ENCODE data around the gene GALNT13. TPM values are rescaled to one million over a fixed set of nuclear protein-coding genes. Genes with fewer than 3 reads are reported as not detected.

Gene GALNT13
- total and polyA plus RNA-seq, 2 donors (not counting 1 experiment from before 2014, with no cell fraction given), result 0.17 TPM; not detected in 1

DNA sequence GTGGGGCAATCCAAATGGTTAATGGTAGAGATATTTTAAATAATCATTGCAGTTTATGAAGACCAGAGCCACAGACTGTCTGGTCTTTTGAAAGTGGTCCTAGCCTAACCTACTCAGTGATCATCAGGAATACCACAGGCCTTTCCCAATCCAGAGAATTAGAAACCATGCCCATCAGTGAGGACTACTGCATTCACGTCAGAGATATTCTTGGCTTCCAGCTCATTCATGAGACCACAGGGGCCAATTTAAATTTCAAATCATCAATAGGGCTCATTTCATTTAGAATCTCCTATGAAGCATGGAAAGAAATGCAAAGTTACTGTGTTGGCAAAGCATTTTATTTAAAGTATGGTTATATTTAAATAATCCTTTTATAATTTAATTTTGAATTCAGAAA, 464.5 kb downstream of the GALNT13 start:
- no peak overlapping the region for H3K4me3 ChIP-seq (replicated peaks in 1 of 4; ENCODE audit: control extremely low read depth in 1 of 4, insufficient read depth in 1 of 4, low read depth in 3 of 4, low read length in 4 of 4)
- no peaks in the 10 kb centered on the region for H3K4me1 ChIP-seq (ENCODE audit: control insufficient read depth, extremely low read depth, insufficient read depth, low read length)
- H3K79me2 ChIP-seq (ENCODE audit: control insufficient read depth, insufficient read depth, low read length), result no peaks in the 10 kb centered on the region
- H3K4me2 ChIP-seq (ENCODE audit: extremely low read depth, insufficient read depth, low read length), result no peak overlapping the region
- no peak for DNase-seq (ENCODE audit: low read depth in 2 of 2)
- H3K27ac ChIP-seq (ENCODE audit: insufficient read depth, low read length), result no peak overlapping the region
- H3K36me3 ChIP-seq (ENCODE audit: control insufficient read depth, insufficient read depth, low read length), result no peaks in the 10 kb centered on the region
- no peaks in the 10 kb centered on the region for H3K9me3 ChIP-seq (ENCODE audit: control insufficient read depth, insufficient read depth, low read depth, low read length)
- no peak overlapping the region for H2AFZ ChIP-seq (ENCODE audit: low read length)
- TF ChIP-seq CTCF (conservative IDR thresholded peaks at IDR 0.05 in 1 of 2, IDR thresholded peaks at IDR 0.05 in 1 of 2; ENCODE audit: low read depth in 1 of 2, low read length in 2 of 2) (no peak), EZH2 (IDR thresholded peaks at IDR 0.05; ENCODE audit: low read length, missing control alignments) (no peak)
- no peak overlapping the region for H3K9ac ChIP-seq (ENCODE audit: insufficient read depth, low read length)
- no peaks in the 10 kb centered on the region for H4K20me1 ChIP-seq (ENCODE audit: control insufficient read depth, extremely low read depth, insufficient read depth, low read length)
- no peaks in the 10 kb centered on the region for H3K27me3 ChIP-seq (ENCODE audit: control insufficient read depth, insufficient read depth, low read length)

DNA sequence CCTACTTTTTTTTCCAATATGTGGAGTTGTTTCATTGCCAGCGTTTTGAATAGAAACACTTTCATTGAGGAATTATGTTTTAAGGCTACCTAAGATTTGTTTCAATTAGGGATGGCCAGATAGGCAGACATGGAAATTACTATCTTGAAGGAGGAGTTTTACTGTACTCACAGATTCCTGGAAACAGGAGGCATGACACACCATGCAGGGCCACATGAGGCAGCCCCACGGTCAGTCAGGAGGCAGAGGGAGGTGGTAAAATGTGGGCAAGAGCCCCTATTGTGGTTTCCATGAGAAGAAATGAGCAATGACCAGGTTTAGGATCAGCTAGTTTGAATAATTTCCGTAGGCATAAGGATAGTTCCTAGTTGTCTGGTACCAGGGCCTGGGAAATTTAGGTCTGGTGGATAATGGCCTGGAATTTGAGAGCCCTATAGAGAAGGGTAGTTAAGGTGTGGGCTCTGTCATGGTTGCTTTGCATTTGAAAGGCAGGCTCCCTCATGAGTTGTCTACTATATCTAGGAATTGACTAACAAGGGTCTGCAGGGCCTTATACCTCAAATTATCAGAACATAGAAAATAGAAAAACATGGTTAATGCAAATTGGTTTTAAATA, 466.7 kb downstream of the GALNT13 start:
- H3K4me3 ChIP-seq (replicated peaks in 1 of 4; ENCODE audit: control extremely low read depth in 1 of 4, insufficient read depth in 1 of 4, low read depth in 3 of 4, low read length in 4 of 4), result no peak overlapping the region
- no peak overlapping the region for H3K27ac ChIP-seq (ENCODE audit: insufficient read depth, low read length)
- H3K9ac ChIP-seq (ENCODE audit: insufficient read depth, low read length), result no peak overlapping the region
- no peaks in the 10 kb centered on the region for H3K36me3 ChIP-seq (ENCODE audit: control insufficient read depth, insufficient read depth, low read length)
- H2AFZ ChIP-seq (ENCODE audit: low read length), result no peak overlapping the region
- no peaks in the 10 kb centered on the region for H3K27me3 ChIP-seq (ENCODE audit: control insufficient read depth, insufficient read depth, low read length)
- no peaks in the 10 kb centered on the region for H3K79me2 ChIP-seq (ENCODE audit: control insufficient read depth, insufficient read depth, low read length)
- DNase-seq (ENCODE audit: low read depth in 2 of 2), result no peak
- H3K4me1 ChIP-seq (ENCODE audit: control insufficient read depth, extremely low read depth, insufficient read depth, low read length), result no peaks in the 10 kb centered on the region
- H3K4me2 ChIP-seq (ENCODE audit: extremely low read depth, insufficient read depth, low read length), result no peak overlapping the region
- H3K9me3 ChIP-seq (ENCODE audit: control insufficient read depth, insufficient read depth, low read depth, low read length), result no peaks in the 10 kb centered on the region
- no peaks in the 10 kb centered on the region for H4K20me1 ChIP-seq (ENCODE audit: control insufficient read depth, extremely low read depth, insufficient read depth, low read length)
- TF ChIP-seq CTCF (conservative IDR thresholded peaks at IDR 0.05 in 1 of 2, IDR thresholded peaks at IDR 0.05 in 1 of 2; ENCODE audit: low read depth in 1 of 2, low read length in 2 of 2) (no peak), EZH2 (IDR thresholded peaks at IDR 0.05; ENCODE audit: low read length, missing control alignments) (no peak)

DNA sequence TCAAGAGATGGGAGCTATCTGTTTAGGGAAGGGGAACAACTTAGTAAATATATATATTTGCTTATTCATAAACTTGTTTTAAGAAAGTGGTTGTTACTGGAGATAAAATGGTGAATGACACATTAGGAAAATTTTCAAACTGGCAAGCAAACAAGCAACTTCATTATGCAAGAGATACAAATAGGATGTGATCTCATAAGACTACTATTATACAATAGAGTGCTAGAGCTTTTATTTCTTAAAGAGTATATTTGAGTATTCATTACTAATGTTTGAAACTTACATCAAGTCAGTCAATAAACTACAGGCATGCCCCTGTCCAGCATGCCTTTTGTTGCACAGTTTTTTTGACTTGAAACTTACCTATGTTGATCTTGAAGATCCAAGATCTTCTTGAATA, 471.6 kb downstream of the GALNT13 start:
- DNase-seq (ENCODE audit: low read depth in 2 of 2), result no peak
- no peaks in the 10 kb centered on the region for H3K27me3 ChIP-seq (ENCODE audit: control insufficient read depth, insufficient read depth, low read length)
- H3K27ac ChIP-seq (ENCODE audit: insufficient read depth, low read length), result no peak overlapping the region
- H4K20me1 ChIP-seq (ENCODE audit: control insufficient read depth, extremely low read depth, insufficient read depth, low read length), result no peaks in the 10 kb centered on the region
- no peaks in the 10 kb centered on the region for H3K36me3 ChIP-seq (ENCODE audit: control insufficient read depth, insufficient read depth, low read length)
- no peak overlapping the region for H3K9ac ChIP-seq (ENCODE audit: insufficient read depth, low read length)
- no peak overlapping the region for H3K4me2 ChIP-seq (ENCODE audit: extremely low read depth, insufficient read depth, low read length)
- H3K9me3 ChIP-seq (ENCODE audit: control insufficient read depth, insufficient read depth, low read depth, low read length), result no peaks in the 10 kb centered on the region
- no peaks in the 10 kb centered on the region for H3K79me2 ChIP-seq (ENCODE audit: control insufficient read depth, insufficient read depth, low read length)
- H3K4me1 ChIP-seq (ENCODE audit: control insufficient read depth, extremely low read depth, insufficient read depth, low read length), result no peaks in the 10 kb centered on the region
- no peak overlapping the region for H3K4me3 ChIP-seq (replicated peaks in 1 of 4; ENCODE audit: control extremely low read depth in 1 of 4, insufficient read depth in 1 of 4, low read depth in 3 of 4, low read length in 4 of 4)
- TF ChIP-seq EZH2 (IDR thresholded peaks at IDR 0.05; ENCODE audit: low read length, missing control alignments) (no peak), CTCF (conservative IDR thresholded peaks at IDR 0.05 in 1 of 2, IDR thresholded peaks at IDR 0.05 in 1 of 2; ENCODE audit: low read depth in 1 of 2, low read length in 2 of 2) (no peak)
- no peak overlapping the region for H2AFZ ChIP-seq (ENCODE audit: low read length)

Measured in fibroblast of lung (primary cell).